Glutamatergic neuron (in vitro differentiated cells): ENCODE measurements around the gene TTLL13. TPM values are rescaled to one million over a fixed set of nuclear protein-coding genes. Genes with fewer than 3 reads are reported as not detected.

Experiments used
- DNase-seq: peaks from one replicate; pipeline ENCODE4 v3.0.0; 2022
- H3K27ac Mint-ChIP-seq: one replicate; pipeline ENCODE4 v1.8.0; 2020; ENCODE audit warnings: mild to moderate bottlenecking, mixed read lengths, inconsistent platforms; ENCODE audit not compliant: unreplicated experiment
- H3K27me3 Mint-ChIP-seq: one replicate; pipeline ENCODE4 v1.8.0; 2020; ENCODE audit warnings: mild to moderate bottlenecking, moderate library complexity, mixed read lengths, inconsistent platforms; ENCODE audit not compliant: unreplicated experiment
- H3K36me3 Mint-ChIP-seq: one replicate; pipeline ENCODE4 v1.8.0; 2020; ENCODE audit warnings: mild to moderate bottlenecking, mixed read lengths, inconsistent platforms; ENCODE audit not compliant: unreplicated experiment
- H3K4me1 Mint-ChIP-seq: one replicate; pipeline ENCODE4 v1.8.0; 2020; ENCODE audit warnings: mild to moderate bottlenecking, low read depth, mixed read lengths, inconsistent platforms; ENCODE audit not compliant: unreplicated experiment
- H3K4me3 Mint-ChIP-seq: one replicate; pipeline ENCODE4 v1.8.0; 2020; ENCODE audit warnings: mild to moderate bottlenecking, mixed read lengths, inconsistent platforms; ENCODE audit not compliant: unreplicated experiment
- H3K9me3 Mint-ChIP-seq: one replicate; pipeline ENCODE4 v1.8.0; 2020; ENCODE audit warnings: mild to moderate bottlenecking, moderate library complexity, mixed read lengths, inconsistent platforms; ENCODE audit not compliant: unreplicated experiment
- long read RNA-seq: library from polyadenylated mRNA; unstranded; transcript quantifications from one replicate; pipeline ENCODE4 v2.0.0, GENCODE V29; 2020; ENCODE audit not compliant: unreplicated experiment
- total RNA-seq: library from RNA; stranded (reverse); fragmentation: NEBNext Ultra II Directional; extraction: Animal tissue kit (Norgen Biotek cat#: 25700); gene quantifications from one replicate; pipeline ENCODE4 v1.2.1, GENCODE V29; 2021; ENCODE audit not compliant: unreplicated experiment
- TF ChIP-seq, protein P1 (sequence below): fragments of 200-600 bp; sonication (generic); IDR thresholded peaks from one replicate; pipeline ENCODE4 v1.5.0; 2021; ENCODE audit not compliant: partially characterized antibody, unreplicated experiment

TTLL13 gene, protein sequence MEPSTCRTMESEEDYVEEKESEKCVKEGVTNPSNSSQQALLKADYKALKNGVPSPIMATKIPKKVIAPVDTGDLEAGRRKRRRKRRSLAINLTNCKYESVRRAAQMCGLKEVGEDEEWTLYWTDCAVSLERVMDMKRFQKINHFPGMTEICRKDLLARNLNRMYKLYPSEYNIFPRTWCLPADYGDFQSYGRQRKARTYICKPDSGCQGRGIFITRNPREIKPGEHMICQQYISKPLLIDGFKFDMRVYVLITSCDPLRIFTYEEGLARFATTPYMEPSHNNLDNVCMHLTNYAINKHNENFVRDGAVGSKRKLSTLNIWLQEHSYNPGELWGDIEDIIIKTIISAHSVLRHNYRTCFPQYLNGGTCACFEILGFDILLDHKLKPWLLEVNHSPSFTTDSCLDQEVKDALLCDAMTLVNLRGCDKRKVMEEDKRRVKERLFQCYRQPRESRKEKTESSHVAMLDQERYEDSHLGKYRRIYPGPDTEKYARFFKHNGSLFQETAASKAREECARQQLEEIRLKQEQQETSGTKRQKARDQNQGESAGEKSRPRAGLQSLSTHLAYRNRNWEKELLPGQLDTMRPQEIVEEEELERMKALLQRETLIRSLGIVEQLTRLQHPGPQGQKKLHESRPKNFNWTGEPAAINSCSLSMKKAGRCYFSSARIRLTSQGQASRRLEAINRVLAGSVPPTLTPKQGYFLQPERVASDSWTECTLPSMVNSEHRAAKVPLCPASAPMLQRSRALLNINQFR
- not detected for total RNA-seq
- long read RNA-seq = 0 reads

DNA sequence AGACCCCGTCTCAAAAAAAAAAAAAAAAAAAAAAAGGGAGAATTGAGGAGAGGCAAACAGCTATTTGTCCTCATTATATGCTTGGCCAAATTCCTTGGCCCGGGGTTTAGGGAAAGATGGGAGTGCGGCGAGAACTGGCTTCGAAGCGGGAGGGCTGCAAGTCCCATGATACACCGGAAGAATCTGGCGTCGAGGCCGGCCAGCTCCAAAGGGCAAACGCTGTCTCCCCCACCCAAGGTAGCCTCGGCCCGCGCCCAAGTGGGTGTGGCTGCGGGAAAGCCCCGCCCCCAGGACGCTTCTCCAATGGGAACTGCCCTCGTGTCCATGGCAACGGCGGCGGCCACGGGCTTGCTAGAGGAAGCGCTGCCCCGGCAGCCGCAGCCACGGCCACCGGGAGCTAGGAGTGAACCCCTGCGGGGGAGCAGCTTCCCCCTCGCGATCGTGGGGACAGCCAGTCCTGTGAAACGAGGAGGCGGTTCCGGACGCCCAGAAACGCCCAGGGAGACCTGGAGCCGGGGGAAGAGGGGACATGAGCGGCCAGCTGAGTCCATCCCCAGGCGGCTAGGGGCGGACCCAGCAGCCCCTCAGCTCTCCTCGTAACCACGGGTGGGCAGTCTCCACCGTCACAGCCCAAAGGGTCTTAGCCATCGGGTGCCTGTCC is at the start of gene TTLL13:
Gene TTLL13 (plus strand): TSS at position 354 of the 661 bp plus-strand sequence. CDS start 1,075 bp downstream, outside the sequence.
- H3K27ac Mint-ChIP-seq = no peak within 1 kb of the TSS
- H3K9me3 Mint-ChIP-seq = peaks cover 2% of the 10 kb centered on the region
- peak within 1 kb of the TSS; percentile 79 for H3K4me3 Mint-ChIP-seq
- H3K36me3 Mint-ChIP-seq = no peaks in the 10 kb centered on the region
- H3K27me3 Mint-ChIP-seq = peaks cover 2% of the 10 kb centered on the region
- no peaks in the 10 kb centered on the region for H3K4me1 Mint-ChIP-seq
- TF ChIP-seq, protein P1, sequence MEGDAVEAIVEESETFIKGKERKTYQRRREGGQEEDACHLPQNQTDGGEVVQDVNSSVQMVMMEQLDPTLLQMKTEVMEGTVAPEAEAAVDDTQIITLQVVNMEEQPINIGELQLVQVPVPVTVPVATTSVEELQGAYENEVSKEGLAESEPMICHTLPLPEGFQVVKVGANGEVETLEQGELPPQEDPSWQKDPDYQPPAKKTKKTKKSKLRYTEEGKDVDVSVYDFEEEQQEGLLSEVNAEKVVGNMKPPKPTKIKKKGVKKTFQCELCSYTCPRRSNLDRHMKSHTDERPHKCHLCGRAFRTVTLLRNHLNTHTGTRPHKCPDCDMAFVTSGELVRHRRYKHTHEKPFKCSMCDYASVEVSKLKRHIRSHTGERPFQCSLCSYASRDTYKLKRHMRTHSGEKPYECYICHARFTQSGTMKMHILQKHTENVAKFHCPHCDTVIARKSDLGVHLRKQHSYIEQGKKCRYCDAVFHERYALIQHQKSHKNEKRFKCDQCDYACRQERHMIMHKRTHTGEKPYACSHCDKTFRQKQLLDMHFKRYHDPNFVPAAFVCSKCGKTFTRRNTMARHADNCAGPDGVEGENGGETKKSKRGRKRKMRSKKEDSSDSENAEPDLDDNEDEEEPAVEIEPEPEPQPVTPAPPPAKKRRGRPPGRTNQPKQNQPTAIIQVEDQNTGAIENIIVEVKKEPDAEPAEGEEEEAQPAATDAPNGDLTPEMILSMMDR = no peak
- peak; percentile 99 for DNase-seq

DNA sequence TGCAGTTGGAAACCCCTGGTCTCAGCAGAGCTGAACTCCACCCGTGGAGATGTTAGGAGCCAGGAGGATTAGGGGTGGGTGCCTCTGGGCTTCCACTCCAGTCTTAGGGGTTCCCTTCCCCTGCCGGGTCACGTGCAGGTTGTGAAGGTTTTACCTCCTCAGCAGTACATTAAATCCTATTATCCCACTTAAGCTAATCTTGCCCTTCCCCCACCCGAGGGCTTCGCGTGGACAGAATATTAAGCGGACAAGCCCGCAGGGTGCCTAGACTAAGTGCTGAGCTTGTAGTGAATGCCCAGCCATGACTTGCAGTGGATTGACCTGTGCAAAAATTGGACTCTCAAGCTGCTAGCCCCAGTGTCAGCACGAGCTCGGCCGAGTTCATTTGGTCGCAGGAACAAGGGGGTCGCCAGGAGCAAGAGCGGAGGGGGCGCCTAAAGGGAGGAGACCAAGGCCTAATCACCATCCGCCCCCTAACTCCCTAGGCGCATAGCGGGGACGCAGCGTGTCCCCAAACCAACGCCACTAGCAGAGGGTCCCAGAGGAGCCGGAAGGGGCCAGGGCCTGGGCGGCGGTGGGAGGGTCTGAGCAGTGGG is 48.7 kb upstream of the TTLL13 start:
- peaks cover 6% of the 10 kb centered on the region for H3K9me3 Mint-ChIP-seq
- no peak for DNase-seq
- TF ChIP-seq, protein P1 = no peak
- H3K4me3 Mint-ChIP-seq = peak overlapping the region; percentile 90
- peaks cover 10% of the 10 kb centered on the region for H3K27me3 Mint-ChIP-seq
- H3K36me3 Mint-ChIP-seq = no peaks in the 10 kb centered on the region
- peaks cover 5% of the 10 kb centered on the region for H3K4me1 Mint-ChIP-seq
- H3K27ac Mint-ChIP-seq = peak overlapping the region; percentile 68

DNA sequence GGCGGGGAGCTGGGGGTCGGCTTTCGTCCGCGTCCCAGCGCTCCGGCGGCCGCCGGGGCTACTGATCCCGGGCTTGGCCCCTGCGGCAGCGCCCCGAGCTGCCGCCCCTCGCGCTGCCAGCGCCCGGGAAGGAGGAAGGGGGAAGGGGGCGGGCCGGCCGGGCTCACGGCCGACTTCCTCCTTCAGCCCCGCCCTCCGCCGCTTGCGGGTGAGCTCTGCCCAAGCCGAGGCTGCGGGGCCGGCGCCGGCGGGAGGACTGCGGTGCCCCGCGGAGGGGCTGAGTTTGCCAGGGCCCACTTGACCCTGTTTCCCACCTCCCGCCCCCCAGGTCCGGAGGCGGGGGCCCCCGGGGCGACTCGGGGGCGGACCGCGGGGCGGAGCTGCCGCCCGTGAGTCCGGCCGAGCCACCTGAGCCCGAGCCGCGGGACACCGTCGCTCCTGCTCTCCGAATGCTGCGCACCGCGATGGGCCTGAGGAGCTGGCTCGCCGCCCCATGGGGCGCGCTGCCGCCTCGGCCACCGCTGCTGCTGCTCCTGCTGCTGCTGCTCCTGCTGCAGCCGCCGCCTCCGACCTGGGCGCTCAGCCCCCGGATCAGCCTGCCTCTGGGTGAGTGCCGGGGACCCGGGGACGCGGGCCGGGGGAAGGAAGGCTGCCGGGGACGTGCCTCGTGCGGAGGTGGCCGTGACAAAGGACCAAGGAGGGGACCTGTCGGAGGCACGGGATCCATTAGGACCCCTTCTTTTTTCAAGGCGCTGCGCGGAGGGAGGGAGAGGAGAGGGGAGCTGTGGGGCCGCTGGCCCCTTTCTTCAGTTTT is 48.0 kb upstream of the TTLL13 start, which contains the start of gene SEMA4B:
Gene SEMA4B (plus strand): TSS at position 201 of the 814 bp plus-strand sequence. CDS start 249 bp downstream, at position 450.
- TF ChIP-seq, protein P1 = no peak
- no peaks in the 10 kb centered on the region for H3K36me3 Mint-ChIP-seq
- H3K9me3 Mint-ChIP-seq = peaks cover 8% of the 10 kb centered on the region
- H3K4me1 Mint-ChIP-seq = peaks cover 5% of the 10 kb centered on the region
- H3K4me3 Mint-ChIP-seq = peak within 1 kb of the TSS; percentile 97
- H3K27me3 Mint-ChIP-seq = peaks cover 10% of the 10 kb centered on the region
- H3K27ac Mint-ChIP-seq = peak within 1 kb of the TSS; percentile 80
- peak; percentile 87 for DNase-seq

DNA sequence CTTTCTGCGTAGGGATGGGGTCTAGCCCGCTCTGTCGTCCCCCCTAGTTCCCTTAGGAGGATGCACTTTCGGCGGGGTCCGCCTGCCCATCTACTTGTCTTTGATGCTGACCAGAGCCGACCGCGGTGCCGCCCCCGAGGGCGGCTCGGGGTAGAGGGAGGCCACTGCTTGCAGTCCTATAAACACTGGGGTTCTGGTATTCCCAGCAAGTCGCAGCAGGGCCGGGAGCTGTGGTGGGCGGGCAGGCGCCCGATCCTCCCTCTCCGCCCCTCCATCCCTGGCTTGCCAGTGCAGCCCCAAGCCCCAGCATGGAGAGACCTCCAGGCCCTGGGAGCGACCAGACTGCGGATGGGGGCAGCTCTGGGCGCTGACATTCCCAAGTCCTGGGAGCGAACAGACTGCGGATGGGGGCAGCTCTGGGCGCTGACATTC is 47.4 kb upstream of the TTLL13 start:
- peak; percentile 55 for DNase-seq
- H3K36me3 Mint-ChIP-seq = no peaks in the 10 kb centered on the region
- TF ChIP-seq, protein P1 = no peak
- peak overlapping the region; percentile 97 for H3K4me3 Mint-ChIP-seq
- peak overlapping the region; percentile 80 for H3K27ac Mint-ChIP-seq
- H3K9me3 Mint-ChIP-seq = peaks cover 7% of the 10 kb centered on the region
- H3K4me1 Mint-ChIP-seq = peaks cover 5% of the 10 kb centered on the region
- peaks cover 10% of the 10 kb centered on the region for H3K27me3 Mint-ChIP-seq
